Osteocyte (in vitro differentiated cells): Measurements from ENCODE around the gene F12. TPM values are rescaled to one million over a fixed set of nuclear protein-coding genes. Genes with fewer than 3 reads are reported as not detected.
"Not testable (repeated sequence)": the region's sequence is repeated elsewhere in the genome, so short reads cannot be mapped to it uniquely, and the experiment has no call there.

ENCODE experiments used
- DNase-seq: peaks from one replicate; pipeline ENCODE4 v3.0.0; 2021; ENCODE audit warnings: mixed read lengths; ENCODE audit not compliant: unreplicated experiment; ENCODE audit errors: extremely low spot score
- H3K27ac Mint-ChIP-seq: one replicate; pipeline ENCODE4 v1.8.0; 2021; ENCODE audit warnings: mild to moderate bottlenecking, mixed read lengths; ENCODE audit not compliant: unreplicated experiment
- H3K27me3 Mint-ChIP-seq: one replicate; pipeline ENCODE4 v1.8.0; 2021; ENCODE audit warnings: mixed read lengths; ENCODE audit not compliant: unreplicated experiment
- H3K36me3 Mint-ChIP-seq: one replicate; pipeline ENCODE4 v1.8.0; 2021; ENCODE audit warnings: mixed read lengths; ENCODE audit not compliant: unreplicated experiment
- H3K4me1 Mint-ChIP-seq: one replicate; pipeline ENCODE4 v1.8.0; 2021; ENCODE audit warnings: mixed read lengths; ENCODE audit not compliant: unreplicated experiment
- H3K4me3 Mint-ChIP-seq: one replicate; pipeline ENCODE4 v1.8.0; 2021; ENCODE audit warnings: mild to moderate bottlenecking, moderate library complexity, mixed read lengths; ENCODE audit not compliant: unreplicated experiment
- H3K9me3 Mint-ChIP-seq: one replicate; pipeline ENCODE4 v1.8.0; 2021; ENCODE audit warnings: mixed read lengths; ENCODE audit not compliant: unreplicated experiment
- total RNA-seq: library from RNA; stranded (reverse); gene quantifications from 2 replicates; pipeline ENCODE4 v1.2.1, GENCODE V29; 2021
- TF ChIP-seq, protein P1 (sequence below): fragments of 200-600 bp; sonication (generic); IDR thresholded peaks from 2 replicates; pipeline ENCODE4 v1.5.0; 2021; ENCODE audit warnings: antibody characterized with exemption, mild to moderate bottlenecking, moderate library complexity

F12 gene
- total RNA-seq, 1 donor from 2014 or later = 1.5 TPM

GRCh38 chr5:177425196-177425800 is 15.9 kb upstream of the F12 start:
- Mint-ChIP-seq H3K27me3 (no peaks in the 10 kb centered on the region), H3K36me3 (no peaks in the 10 kb centered on the region), H3K27ac (peak overlapping the region; percentile 98), H3K4me3 (peak overlapping the region; percentile 88), H3K9me3 (no peaks in the 10 kb centered on the region), H3K4me1 (peaks cover 25% of the 10 kb centered on the region)
- no peak for DNase-seq
- TF ChIP-seq, protein P1, sequence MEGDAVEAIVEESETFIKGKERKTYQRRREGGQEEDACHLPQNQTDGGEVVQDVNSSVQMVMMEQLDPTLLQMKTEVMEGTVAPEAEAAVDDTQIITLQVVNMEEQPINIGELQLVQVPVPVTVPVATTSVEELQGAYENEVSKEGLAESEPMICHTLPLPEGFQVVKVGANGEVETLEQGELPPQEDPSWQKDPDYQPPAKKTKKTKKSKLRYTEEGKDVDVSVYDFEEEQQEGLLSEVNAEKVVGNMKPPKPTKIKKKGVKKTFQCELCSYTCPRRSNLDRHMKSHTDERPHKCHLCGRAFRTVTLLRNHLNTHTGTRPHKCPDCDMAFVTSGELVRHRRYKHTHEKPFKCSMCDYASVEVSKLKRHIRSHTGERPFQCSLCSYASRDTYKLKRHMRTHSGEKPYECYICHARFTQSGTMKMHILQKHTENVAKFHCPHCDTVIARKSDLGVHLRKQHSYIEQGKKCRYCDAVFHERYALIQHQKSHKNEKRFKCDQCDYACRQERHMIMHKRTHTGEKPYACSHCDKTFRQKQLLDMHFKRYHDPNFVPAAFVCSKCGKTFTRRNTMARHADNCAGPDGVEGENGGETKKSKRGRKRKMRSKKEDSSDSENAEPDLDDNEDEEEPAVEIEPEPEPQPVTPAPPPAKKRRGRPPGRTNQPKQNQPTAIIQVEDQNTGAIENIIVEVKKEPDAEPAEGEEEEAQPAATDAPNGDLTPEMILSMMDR = no peak

DNA sequence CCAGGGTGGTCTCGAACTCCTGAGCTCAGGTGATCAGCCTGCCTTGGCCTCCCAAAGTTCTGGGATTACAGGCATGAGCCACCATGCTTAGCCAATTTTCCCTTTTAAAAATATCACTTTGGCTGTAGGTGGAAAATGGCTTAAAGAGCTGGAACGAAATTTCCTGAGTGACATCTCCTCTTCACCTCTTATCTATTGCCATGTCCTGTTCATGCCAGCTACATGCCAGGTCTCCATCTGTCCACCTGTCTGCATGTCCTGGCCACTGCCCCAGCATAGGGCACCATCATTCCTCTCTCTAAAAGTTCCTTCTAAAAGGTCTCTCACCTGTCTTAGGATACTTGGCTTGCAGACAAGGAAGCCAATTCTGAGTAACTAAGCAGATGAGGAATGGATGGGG is 14.3 kb upstream of the F12 start:
- Mint-ChIP-seq H3K4me3 (no peak overlapping the region), H3K27me3 (no peaks in the 10 kb centered on the region)

GRCh38 chr5:177421062-177421798 is 11.9 kb upstream of the F12 start:
- TF ChIP-seq, protein P1 = no peak
- Mint-ChIP-seq H3K9me3 (no peaks in the 10 kb centered on the region), H3K36me3 (no peaks in the 10 kb centered on the region), H3K27ac (no peak overlapping the region), H3K4me1 (peaks cover 9% of the 10 kb centered on the region), H3K4me3 (no peak overlapping the region), H3K27me3 (no peaks in the 10 kb centered on the region)
- DNase-seq = no peak

More for the DNA sequence above, 14.3 kb upstream of the F12 start:
- TF ChIP-seq, protein P1 = no peak
- H3K9me3 Mint-ChIP-seq = no peaks in the 10 kb centered on the region
- no peak overlapping the region for H3K27ac Mint-ChIP-seq
- H3K4me1 Mint-ChIP-seq = peaks cover 18% of the 10 kb centered on the region
- no peaks in the 10 kb centered on the region for H3K36me3 Mint-ChIP-seq
- DNase-seq = no peak

- not testable (repeated sequence) for H3K27me3 Mint-ChIP-seq, H3K9me3 Mint-ChIP-seq, H3K4me1 Mint-ChIP-seq, DNase-seq, H3K4me3 Mint-ChIP-seq, H3K36me3 Mint-ChIP-seq, H3K27ac Mint-ChIP-seq
Measured at GRCh38 chr5:177420472-177420871, 11.1 kb upstream of the F12 start.

DNA sequence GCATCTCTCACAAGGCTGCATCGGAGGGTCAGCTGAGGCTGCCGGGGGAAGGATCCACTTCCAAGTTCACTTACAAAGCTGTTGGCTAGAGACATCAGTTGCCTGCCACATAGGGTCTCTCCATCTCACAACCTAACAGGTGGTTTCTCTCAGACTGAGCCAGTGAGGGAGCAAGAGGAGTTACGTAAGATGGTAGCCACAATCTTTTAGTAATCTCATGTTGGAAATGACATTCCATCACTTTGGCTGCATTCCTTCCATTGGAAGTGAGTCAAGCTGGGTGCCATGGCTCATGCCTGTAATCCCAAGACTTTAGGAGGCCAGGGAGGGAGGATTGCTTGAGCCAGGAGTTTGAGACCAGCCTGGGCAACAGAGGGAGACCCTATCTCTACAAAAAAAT is 9.7 kb upstream of the F12 start:
- H3K4me3 Mint-ChIP-seq = no peak overlapping the region

GRCh38 chr5:177417081-177417480 is 7.7 kb upstream of the F12 start:
- not testable (repeated sequence) for H3K27ac Mint-ChIP-seq, H3K27me3 Mint-ChIP-seq, H3K4me1 Mint-ChIP-seq, H3K4me3 Mint-ChIP-seq, H3K36me3 Mint-ChIP-seq, H3K9me3 Mint-ChIP-seq, DNase-seq

More for the DNA sequence above, 9.7 kb upstream of the F12 start:
- H3K27me3 Mint-ChIP-seq = peaks cover under 1% of the 10 kb centered on the region
- H3K4me1 Mint-ChIP-seq = peaks cover 3% of the 10 kb centered on the region
- DNase-seq = no peak
- no peak overlapping the region for H3K27ac Mint-ChIP-seq
- TF ChIP-seq, protein P1 = no peak
- H3K36me3 Mint-ChIP-seq = no peaks in the 10 kb centered on the region
- H3K9me3 Mint-ChIP-seq = no peaks in the 10 kb centered on the region
